Measurements from ENCODE around the gene DUSP9.

The DUSP9 gene

GRCh38 chrX:153700376-153700945, 53.5 kb downstream of the DUSP9 start:
- DNase-seq (ENCODE audit: low spot score): no peak
- H3K27ac ChIP-seq: peak overlapping the region in 1 of 2 donors; percentile 69
- no peak overlapping the region for H3K4me3 ChIP-seq

More at GRCh38 chrX:153700376-153700945, 53.5 kb downstream of the DUSP9 start:
- TF ChIP-seq CTCF (IDR thresholded peaks at IDR 0.05): no peak

All from coronary artery (tissue), 2 donors.